Endothelial cell of umbilical vein (primary cell): Measurements from ENCODE around the gene C1orf210. TPM values are rescaled to one million over a fixed set of nuclear protein-coding genes. Genes with fewer than 3 reads are reported as not detected.

Source experiments
- BruUV-seq: library from RNA; stranded (reverse); fragments of 400-500 nt; replicated peaks from 2 replicates; lab custom pipeline; 2021; lab: Mats Ljungman, UMichigan
- CTCF ChIA-PET: fragments of 300-600, 350-600 bp; sonication (Branson Sonifier 250); formaldehyde crosslinking; loops from one replicate; lab custom pipeline; 2021; ENCODE audit warnings: antibody characterized with exemption, inconsistent platforms; lab: Charles Lee
- POLR2A ChIA-PET: fragments of 300-600, 350-600 bp; sonication (Branson Sonifier 250); formaldehyde crosslinking; loops from one replicate; lab custom pipeline; 2021; ENCODE audit warnings: antibody characterized with exemption, inconsistent platforms; lab: Charles Lee
- DNase-seq: peaks from one replicate; pipeline ENCODE4 v3.0.0-alpha.2; 2011; ENCODE audit warnings: low read depth, low spot score
- FAIRE-seq: peaks from 2 replicates; lab custom pipeline; 2011; peaks lifted over from hg19 to GRCh38; lab: Jason Lieb, UNC
- H2AFZ ChIP-seq: 2 replicates; pipeline ENCODE4 v1.6.0; 2012; ENCODE audit warnings: low read depth, low read length, control low read depth, inconsistent platforms
- H3K27ac ChIP-seq: 2 replicates; pipeline ENCODE4 v1.5.1; 2011; ENCODE audit warnings: low read depth, mild to moderate bottlenecking, control low read depth, low read length, moderate library complexity; ENCODE audit not compliant: insufficient read depth
- H3K27me3 ChIP-seq, 2 experiments: 2 replicates each; pipeline versions ENCODE4 v1.6.0 to v1.6.1; 2011; ENCODE audit warnings: low read length in 2 of 2, mixed read lengths in 1 of 2; ENCODE audit not compliant: control insufficient read depth in 2 of 2, insufficient read depth in 2 of 2
- H3K36me3 ChIP-seq, 2 experiments: 2 replicates in 1 of 2; 3 replicates in 1 of 2; pipeline ENCODE4 v1.5.1; 2011; ENCODE audit warnings: low read length in 2 of 2, mild to moderate bottlenecking in 1 of 2, moderate library complexity in 1 of 2; ENCODE audit not compliant: control insufficient read depth in 2 of 2, insufficient read depth in 2 of 2; ENCODE audit errors: extremely low read depth in 1 of 2
- H3K4me1 ChIP-seq: 3 replicates; pipeline ENCODE4 v1.5.1; 2011; ENCODE audit warnings: mild to moderate bottlenecking, low read length; ENCODE audit not compliant: control insufficient read depth, insufficient read depth; ENCODE audit errors: extremely low read depth
- H3K4me2 ChIP-seq: 2 replicates; pipeline ENCODE4 v1.6.1; 2011; ENCODE audit warnings: low read length, control low read depth, mixed read lengths; ENCODE audit not compliant: insufficient read depth
- H3K4me3 ChIP-seq, 3 experiments: fragments of 200-600 bp in 1 of 3; sonication (generic), shearing (Covaris generic) in 1 of 3; replicated peaks in 1 of 3; 2 replicates each; pipeline ENCODE4 v1.5.1; 2011 to 2016; ENCODE audit warnings: control low read depth in 3 of 3, low read length in 3 of 3, mild to moderate bottlenecking in 2 of 3, inconsistent platforms in 1 of 3, low read depth in 1 of 3, moderate library complexity in 1 of 3; ENCODE audit not compliant: insufficient read depth in 1 of 3
- H3K79me2 ChIP-seq: 2 replicates; pipeline ENCODE4 v1.6.0; 2012; ENCODE audit warnings: low read length, inconsistent platforms; ENCODE audit not compliant: control insufficient read depth, insufficient read depth
- H3K9ac ChIP-seq: replicated peaks from 2 replicates; pipeline ENCODE3; 2011; ENCODE audit warnings: low read length, control low read depth; ENCODE audit not compliant: insufficient read depth; ENCODE audit errors: extremely low read depth
- H3K9me1 ChIP-seq: replicated peaks from 3 replicates; pipeline ENCODE4 v1.6.0; 2011; ENCODE audit warnings: mild to moderate bottlenecking, low read length; ENCODE audit not compliant: control insufficient read depth, insufficient read depth; ENCODE audit errors: extremely low read depth
- H3K9me3 ChIP-seq: replicated peaks from 2 replicates; pipeline ENCODE4 v1.5.1; 2012; ENCODE audit warnings: low read length, inconsistent platforms; ENCODE audit not compliant: control insufficient read depth, insufficient read depth
- H4K20me1 ChIP-seq: replicated peaks from 2 replicates; pipeline ENCODE3; 2011; ENCODE audit warnings: mild to moderate bottlenecking, low read length; ENCODE audit not compliant: control insufficient read depth, insufficient read depth; ENCODE audit errors: extremely low read depth
- EZH2 ChIP-seq: IDR thresholded peaks from 2 replicates; pipeline ENCODE4 v1.6.1; 2012; ENCODE audit warnings: borderline replicate concordance, low read depth, mild to moderate bottlenecking, moderate library complexity, low read length, inconsistent platforms; ENCODE audit not compliant: severe bottlenecking
- FOS ChIP-seq: IDR thresholded peaks from 2 replicates; pipeline ENCODE4 v1.6.1; 2011; ENCODE audit warnings: mild to moderate bottlenecking, low read length, moderate library complexity, borderline replicate concordance; ENCODE audit not compliant: insufficient read depth
- GATA2 ChIP-seq: IDR thresholded peaks from 2 replicates; pipeline ENCODE4 v1.7.0; 2011; ENCODE audit warnings: low read depth, mild to moderate bottlenecking, moderate library complexity, mixed read lengths, low read length; ENCODE audit not compliant: insufficient read length, insufficient read depth
- JUN ChIP-seq: IDR thresholded peaks from 2 replicates; pipeline ENCODE4 v1.6.1; 2011; ENCODE audit warnings: borderline replicate concordance, low read depth; ENCODE audit not compliant: insufficient read length, insufficient read depth
- MYC ChIP-seq: IDR thresholded peaks from one replicate; pipeline ENCODE4 v1.6.1; 2011; ENCODE audit warnings: mild to moderate bottlenecking, low read depth, low read length
- POLR2A ChIP-seq: IDR thresholded peaks from 2 replicates; pipeline ENCODE4 v1.6.1; 2012; ENCODE audit warnings: low read depth, mild to moderate bottlenecking, control low read depth, low read length
- POLR2AphosphoS5 ChIP-seq: IDR thresholded peaks from 2 replicates; pipeline ENCODE4 v1.6.1; 2012; ENCODE audit warnings: low read depth, mild to moderate bottlenecking, control low read depth, low read length, moderate library complexity; ENCODE audit not compliant: insufficient read depth
- dilution Hi-C: fragments of 300-500 bp; cut with MboI; formaldehyde crosslinking; loops from one replicate; pipeline ENCODE4 v1.15.0; 2019; ENCODE audit warnings: low sequenced_read_pairs; ENCODE audit not compliant: extremely low pct_ligation_motif_present
- intact Hi-C: fragments of 100-400 bp; cut with micrococcal nuclease; formaldehyde crosslinking; loops from one replicate; pipeline ENCODE4 v1.10.0; 2022
- polyA plus RNA-seq, 4 experiments: library from polyadenylated mRNA; depleted of rRNA in 3 of 4; stranded (reverse) in 3 of 4; unstranded in 1 of 4; fragments of >200 nt; gene quantifications; 2 replicates each; pipeline versions ENCODE4 v1.2.1 to v1.2.3, GENCODE V29; 2011 to 2012; ENCODE audit warnings: missing spikeins in 1 of 4
- total RNA-seq: library from RNA; stranded (reverse); gene quantifications from 2 replicates; pipeline ENCODE4 v1.2.3, GENCODE V29; 2021
- TF ChIP-seq, protein P1 (sequence below): IDR thresholded peaks from 2 replicates; pipeline ENCODE4 v1.6.1; 2011; ENCODE audit not compliant: insufficient read depth, insufficient read length
- TF ChIP-seq, protein P2 (sequence below), 2 donors: IDR thresholded peaks; 1 replicate in 1 of 2; 2 replicates in 1 of 2; pipeline ENCODE4 v1.5.1; 2011; ENCODE audit warnings: low read length in 2 of 2, mild to moderate bottlenecking in 2 of 2, moderate library complexity in 2 of 2, control low read depth in 1 of 2, inconsistent platforms in 1 of 2, low read depth in 1 of 2; ENCODE audit not compliant: insufficient read depth in 1 of 2; ENCODE audit errors: extremely low read depth in 1 of 2

Gene C1orf210
- total and polyA plus RNA-seq, 2 donors (not counting 3 experiments of a cell fraction or from before 2014, with no cell fraction given): not detected

DNA sequence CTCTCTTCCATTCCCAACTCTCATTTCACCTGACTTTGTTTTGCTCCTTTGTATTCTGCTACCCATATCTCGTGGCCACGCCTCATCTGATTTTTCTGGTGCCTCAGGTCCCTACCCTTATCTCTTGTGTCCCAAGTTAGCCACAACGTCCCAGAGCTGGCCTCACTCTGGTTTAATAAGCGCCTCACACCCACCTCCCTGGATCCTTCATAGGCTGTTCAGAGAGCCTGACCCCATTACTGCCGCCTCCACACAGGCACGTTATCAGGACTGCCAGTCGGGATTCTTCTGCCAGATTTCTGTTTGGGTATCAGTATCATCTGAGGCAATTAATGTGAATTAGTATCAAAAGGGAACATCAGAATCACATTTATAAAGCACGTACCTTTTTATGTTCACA is 50.3 kb downstream of the C1orf210 start:
- ChIA-PET POLR2A (interaction anchor here (1.2 to 1.7 kb wide), 2 partner anchors 28 to 66 kb away, joined by 4 read pairs; partner anchors contain the start of gene TIE1), CTCF (interaction anchor here (1.5 to 7.5 kb wide), 2 partner anchors 8 to 179 kb away, joined by 7 to 74 read pairs; no protein-coding TSS in a partner anchor)
- TF ChIP-seq, protein P1, sequence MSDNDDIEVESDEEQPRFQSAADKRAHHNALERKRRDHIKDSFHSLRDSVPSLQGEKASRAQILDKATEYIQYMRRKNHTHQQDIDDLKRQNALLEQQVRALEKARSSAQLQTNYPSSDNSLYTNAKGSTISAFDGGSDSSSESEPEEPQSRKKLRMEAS: no peak
- TF ChIP-seq FOS: no peak
- H3K4me1 ChIP-seq: peaks cover 19% of the 10 kb centered on the region
- intact Hi-C loops (no loop called here), dilution Hi-C loops (loop anchor here (25.0 kb wide), 1 partner anchor 177 kb away; no protein-coding TSS in a partner anchor)
- H3K79me2 ChIP-seq: no peaks in the 10 kb centered on the region
- H3K9me3 ChIP-seq: no peaks in the 10 kb centered on the region
- H4K20me1 ChIP-seq: no peaks in the 10 kb centered on the region
- FAIRE-seq (no peak), DNase-seq (no peak)
- no peak overlapping the region for H3K4me2 ChIP-seq
- H2AFZ ChIP-seq: no peak overlapping the region
- BruUV-seq: no TSS peak
- no peak overlapping the region for H3K27ac ChIP-seq
- H3K9ac ChIP-seq: no peak overlapping the region
- no peaks in the 10 kb centered on the region for H3K27me3 ChIP-seq
- H3K9me1 ChIP-seq: no peaks in the 10 kb centered on the region
- no peaks in the 10 kb centered on the region for H3K36me3 ChIP-seq
- no peak overlapping the region for H3K4me3 ChIP-seq

DNA sequence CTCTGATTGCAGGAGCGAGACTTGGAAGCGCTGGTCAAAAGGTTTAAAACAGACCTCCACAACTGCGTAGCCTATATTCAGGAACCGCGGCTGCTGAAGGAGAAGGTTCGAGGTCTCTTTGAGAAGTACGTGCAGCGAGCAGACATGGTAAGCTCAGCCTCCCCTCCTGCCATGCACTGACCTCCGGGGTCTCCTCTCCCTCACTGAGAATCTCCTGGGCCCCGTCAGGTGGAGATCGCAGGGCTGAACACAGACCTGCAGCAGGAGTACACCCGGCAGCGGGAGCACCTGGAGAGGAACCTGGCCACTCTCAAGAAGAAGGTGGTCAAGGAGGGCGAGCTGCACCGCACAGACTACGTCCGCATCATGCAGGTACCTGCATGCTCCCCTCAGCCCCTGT is 51.1 kb downstream of the C1orf210 start:
- no peaks in the 10 kb centered on the region for H3K36me3 ChIP-seq
- TF ChIP-seq GATA2 (no peak), JUN (no peak), FOS (no peak), EZH2 (no peak), MYC (no peak), POLR2AphosphoS5 (no peak), POLR2A (no peak)
- TF ChIP-seq, protein P2, sequence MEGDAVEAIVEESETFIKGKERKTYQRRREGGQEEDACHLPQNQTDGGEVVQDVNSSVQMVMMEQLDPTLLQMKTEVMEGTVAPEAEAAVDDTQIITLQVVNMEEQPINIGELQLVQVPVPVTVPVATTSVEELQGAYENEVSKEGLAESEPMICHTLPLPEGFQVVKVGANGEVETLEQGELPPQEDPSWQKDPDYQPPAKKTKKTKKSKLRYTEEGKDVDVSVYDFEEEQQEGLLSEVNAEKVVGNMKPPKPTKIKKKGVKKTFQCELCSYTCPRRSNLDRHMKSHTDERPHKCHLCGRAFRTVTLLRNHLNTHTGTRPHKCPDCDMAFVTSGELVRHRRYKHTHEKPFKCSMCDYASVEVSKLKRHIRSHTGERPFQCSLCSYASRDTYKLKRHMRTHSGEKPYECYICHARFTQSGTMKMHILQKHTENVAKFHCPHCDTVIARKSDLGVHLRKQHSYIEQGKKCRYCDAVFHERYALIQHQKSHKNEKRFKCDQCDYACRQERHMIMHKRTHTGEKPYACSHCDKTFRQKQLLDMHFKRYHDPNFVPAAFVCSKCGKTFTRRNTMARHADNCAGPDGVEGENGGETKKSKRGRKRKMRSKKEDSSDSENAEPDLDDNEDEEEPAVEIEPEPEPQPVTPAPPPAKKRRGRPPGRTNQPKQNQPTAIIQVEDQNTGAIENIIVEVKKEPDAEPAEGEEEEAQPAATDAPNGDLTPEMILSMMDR (IDR thresholded peaks at IDR 0.05; ENCODE audit: extremely low read depth in 1 of 2, insufficient read depth in 1 of 2, low read depth in 1 of 2, low read length in 2 of 2): no peak
- TF ChIP-seq, protein P1: no peak
- no peaks in the 10 kb centered on the region for H3K27me3 ChIP-seq
- peaks cover 19% of the 10 kb centered on the region for H3K4me1 ChIP-seq
- no peaks in the 10 kb centered on the region for H4K20me1 ChIP-seq
- H3K4me2 ChIP-seq: no peak overlapping the region
- dilution Hi-C loops: loop anchor here (25.0 kb wide), 1 partner anchor 178 kb away; no protein-coding TSS in a partner anchor
- ChIA-PET POLR2A (interaction anchor here (1.2 to 1.7 kb wide), 2 partner anchors 28 to 67 kb away, joined by 4 read pairs; partner anchors contain the start of gene TIE1), CTCF (interaction anchor here (7.5 kb wide), 1 partner anchor 179 kb away, joined by 74 read pairs; no protein-coding TSS in a partner anchor)
- H3K79me2 ChIP-seq: no peaks in the 10 kb centered on the region
- DNase-seq: no peak
- no peak overlapping the region for H3K27ac ChIP-seq
- no TSS peak for BruUV-seq
- no peak overlapping the region for H2AFZ ChIP-seq
- FAIRE-seq: no peak
- intact Hi-C loops: no loop called here
- no peak overlapping the region for H3K9ac ChIP-seq
- no peaks in the 10 kb centered on the region for H3K9me3 ChIP-seq
- H3K4me3 ChIP-seq: no peak overlapping the region
- H3K9me1 ChIP-seq: no peaks in the 10 kb centered on the region
